Mucosa of gallbladder (tissue), 1 donor: ENCODE measurements around the gene CFAP77. TPM values are rescaled to one million over a fixed set of nuclear protein-coding genes. Genes with fewer than 3 reads are reported as not detected.
"Not testable (repeated sequence)": the region's sequence is repeated elsewhere in the genome, so short reads cannot be mapped to it uniquely, and the experiment has no call there.

Source experiments
- DNase-seq: peaks from one replicate; pipeline ENCODE4 v3.0.0-alpha.2; 2020; ENCODE audit warnings: low spot score
- total RNA-seq: library from RNA; stranded (reverse); gene quantifications from one replicate; pipeline ENCODE4 v1.2.1, GENCODE V29; 2021
- donor health status: DM: no; HTN: no; CAD: no.

CFAP77 gene
- total RNA-seq, 1 donor from 2014 or later, result not detected

GRCh38 chr9:132547976-132548730, 138.1 kb downstream of the CFAP77 start:
- DNase-seq, result no peak

GRCh38 chr9:132548751-132549640, 139.0 kb downstream of the CFAP77 start:
- peak; percentile 29 for DNase-seq

GRCh38 chr9:132551556-132551955, 141.5 kb downstream of the CFAP77 start:
- DNase-seq, result no peak

DNA sequence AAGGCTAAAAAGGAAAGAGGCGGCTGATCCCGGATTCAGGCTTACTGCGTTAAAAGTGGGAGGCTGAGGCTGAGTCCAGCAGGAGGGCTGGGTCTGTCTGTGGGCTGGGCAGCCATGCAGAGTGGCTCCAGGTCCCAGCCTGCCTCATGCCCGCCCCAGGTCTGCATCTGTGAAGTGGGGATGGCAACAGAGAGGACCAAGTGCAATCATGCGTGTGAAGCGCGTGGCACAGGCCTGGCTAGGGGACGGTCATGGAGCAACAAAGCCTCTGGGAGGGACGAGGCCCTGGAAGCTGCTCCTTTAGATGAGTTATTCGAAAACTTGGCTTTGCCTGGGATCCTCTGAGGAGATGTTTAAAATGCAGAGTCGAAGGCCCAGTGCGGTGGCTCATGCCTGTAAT, 142.0 kb downstream of the CFAP77 start:
- DNase-seq, result no peak

DNA sequence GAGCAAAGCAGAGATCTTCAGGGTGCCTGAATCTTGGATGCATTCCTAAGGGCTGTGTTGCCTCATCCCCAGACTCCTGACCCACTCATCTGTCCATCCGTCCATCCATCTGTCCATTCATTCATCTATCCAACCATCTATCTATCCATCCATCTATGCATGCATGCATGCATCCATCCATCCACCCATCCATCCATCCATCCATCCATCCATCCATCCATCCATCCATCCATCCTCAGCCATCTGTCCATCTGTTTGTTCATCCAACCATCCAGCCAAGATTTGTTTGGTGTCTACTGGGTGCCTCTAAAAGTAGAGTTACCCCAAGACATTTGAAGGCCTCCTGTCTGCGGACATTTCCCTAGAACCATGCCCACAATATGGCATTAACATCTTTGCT, 144.7 kb downstream of the CFAP77 start:
- no peak for DNase-seq

- DNase-seq, result no peak
Observed at GRCh38 chr9:132555528-132555927, 145.5 kb downstream of the CFAP77 start.

GRCh38 chr9:132556235-132556634, 146.2 kb downstream of the CFAP77 start:
- DNase-seq, result no peak

DNA sequence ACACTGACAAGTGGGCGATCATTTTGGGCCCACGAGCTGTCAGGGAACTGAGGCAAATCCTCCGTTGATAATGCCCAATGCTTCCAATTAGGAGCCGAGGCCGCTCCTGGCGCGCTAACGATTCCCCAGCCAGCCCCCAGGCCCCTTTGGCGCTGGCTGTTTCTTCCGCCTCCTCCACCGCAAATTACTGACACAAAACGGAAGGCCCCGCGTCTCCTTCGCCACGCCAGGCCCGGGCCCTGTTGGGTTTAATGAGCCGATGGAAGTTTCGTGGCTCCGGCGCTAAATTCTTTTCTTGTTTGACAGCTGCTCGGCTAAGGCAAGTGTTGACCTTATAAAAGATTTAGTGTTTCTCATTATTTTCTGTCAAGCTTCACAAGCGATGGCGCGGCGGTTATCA, 146.7 kb downstream of the CFAP77 start:
- no peak for DNase-seq

DNA sequence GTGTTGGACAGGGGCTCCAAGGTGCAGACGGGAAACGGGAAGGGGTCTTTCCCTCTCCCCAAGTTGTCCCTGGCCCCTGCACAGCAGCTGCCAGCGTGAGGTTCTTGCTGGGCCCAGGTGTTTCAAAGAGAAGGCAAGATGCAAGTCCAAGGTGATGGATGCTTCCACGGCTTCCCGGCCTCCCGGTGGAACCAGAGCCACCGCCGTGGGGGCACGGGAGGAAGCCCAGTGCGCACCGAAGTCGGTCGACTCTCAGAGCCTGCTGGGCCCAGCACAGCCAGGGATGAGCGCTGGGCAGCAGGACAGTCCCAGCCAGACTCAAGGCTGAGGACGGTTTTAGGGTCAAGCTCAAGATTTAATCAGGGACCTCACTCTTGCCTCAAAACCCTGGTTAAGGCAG, 147.1 kb downstream of the CFAP77 start:
- DNase-seq, result no peak

DNA sequence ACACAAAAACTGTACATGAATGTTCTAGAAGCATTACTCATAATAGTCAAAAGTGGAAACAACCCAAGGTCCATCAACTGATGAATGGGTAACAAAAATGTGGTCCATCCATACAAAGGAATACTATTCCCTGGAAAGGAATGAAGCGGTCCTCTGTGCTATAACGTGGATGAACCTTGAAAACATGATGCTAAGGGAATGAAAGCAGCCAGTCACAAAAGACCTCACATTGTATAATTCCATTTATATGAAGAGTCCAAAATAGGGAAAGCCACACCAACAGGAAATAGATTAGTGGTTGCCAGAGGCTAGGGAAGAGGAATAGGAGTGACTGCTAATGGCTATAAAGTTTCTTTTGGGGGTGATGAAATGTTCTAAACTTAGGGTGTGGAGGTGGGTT, 149.7 kb downstream of the CFAP77 start:
- no peak for DNase-seq

DNA sequence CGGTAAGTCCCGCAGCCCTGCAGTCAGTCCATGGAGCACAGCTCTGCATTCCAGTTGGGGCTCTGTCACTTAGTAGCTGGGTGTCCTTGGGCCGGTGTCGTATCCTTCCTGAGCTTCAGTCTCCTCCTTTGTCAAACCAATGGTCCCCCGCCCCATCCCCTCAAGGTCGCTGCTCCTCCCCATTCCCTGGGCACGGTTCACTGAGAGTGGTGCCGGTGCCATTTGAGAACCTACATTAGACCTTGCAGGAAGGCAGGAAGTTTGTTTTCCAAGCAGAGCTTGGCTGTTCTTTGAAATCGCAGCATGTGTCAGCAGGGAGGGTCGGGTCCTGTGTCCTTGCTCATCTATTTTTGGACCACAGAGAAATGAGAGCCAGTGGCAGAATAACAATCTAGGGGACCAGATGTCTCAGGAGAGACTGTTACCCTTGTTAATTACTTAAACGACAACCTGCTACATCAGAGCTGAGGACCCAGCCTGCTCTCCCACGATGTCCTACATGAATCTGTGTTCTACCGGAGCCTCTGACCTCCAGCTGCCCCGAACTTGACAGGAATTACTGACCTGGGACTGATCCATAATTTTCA, 150.7 kb downstream of the CFAP77 start:
- no peak for DNase-seq

DNA sequence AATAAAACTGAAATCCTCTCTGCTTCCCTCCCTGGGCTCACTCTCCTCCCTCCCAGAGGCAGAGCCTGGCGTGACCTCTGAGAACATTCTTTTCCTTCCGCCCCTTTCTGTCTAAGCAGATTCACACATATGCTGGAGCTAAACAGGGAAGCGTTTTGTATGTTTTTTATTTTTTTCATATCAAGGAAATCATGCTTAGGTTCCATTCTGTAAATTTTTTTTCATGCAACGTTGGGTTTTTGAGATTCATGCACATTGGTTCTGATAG, 152.2 kb downstream of the CFAP77 start:
- DNase-seq, result no peak

DNA sequence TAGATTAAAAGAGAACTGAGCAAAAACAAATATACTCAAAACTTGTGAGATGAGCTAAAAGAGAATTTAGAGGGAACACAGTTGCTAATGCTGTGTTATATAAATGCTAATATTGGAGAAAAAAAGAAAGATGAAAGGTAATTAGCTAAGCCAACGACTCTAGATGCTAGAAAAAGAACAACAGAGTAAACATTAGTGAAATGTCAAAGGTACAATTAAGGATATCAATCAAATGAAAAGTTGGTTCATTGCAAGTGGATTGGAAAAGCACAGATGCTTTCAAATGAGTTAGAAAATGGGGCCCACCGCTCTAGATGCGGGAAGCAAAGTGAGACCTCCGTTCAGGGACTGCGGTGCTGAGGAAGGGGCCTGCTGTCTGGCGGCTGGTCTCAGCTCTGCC, 154.5 kb downstream of the CFAP77 start:
- no peak for DNase-seq

DNA sequence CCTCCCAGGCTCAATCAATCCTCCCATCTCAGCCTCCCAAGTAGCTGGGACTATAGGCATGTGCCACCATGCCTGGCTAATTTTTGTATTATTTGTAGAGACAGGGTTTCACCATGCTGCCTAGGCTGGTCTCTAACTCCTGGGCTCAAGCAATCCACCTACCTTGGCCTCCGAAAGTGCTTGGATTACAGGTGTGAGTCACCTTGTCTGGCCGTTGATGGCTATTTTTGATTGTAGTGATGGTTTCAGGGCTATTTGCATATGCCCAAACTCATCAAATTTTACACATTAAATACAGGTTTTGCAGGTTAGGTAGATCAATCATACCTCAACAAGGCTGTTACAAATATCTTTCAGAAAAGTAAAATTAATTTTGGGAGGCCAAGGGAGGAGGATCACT, 158.8 kb downstream of the CFAP77 start:
- not testable (repeated sequence) for DNase-seq

GRCh38 chr9:132571806-132572600, 162.0 kb downstream of the CFAP77 start:
- no peak for DNase-seq

DNA sequence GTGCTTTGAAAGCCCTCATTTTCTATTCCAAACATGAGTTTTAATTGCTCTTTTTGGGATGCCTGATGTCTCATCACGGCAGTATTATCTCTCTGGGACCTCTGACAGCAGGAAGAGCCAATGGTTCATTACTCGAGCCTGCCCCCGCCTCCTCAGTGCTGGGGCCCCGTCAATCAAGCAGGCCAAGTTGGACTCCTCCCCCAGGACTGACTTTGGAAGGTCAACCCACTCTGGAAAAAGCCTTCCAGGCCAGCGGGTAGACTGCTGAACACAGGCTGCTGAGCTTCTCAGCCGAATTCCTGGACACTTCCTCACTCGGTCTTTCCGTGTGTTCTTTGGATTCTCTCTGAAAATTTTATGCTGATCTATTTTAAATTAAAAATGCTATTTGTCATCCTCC, 162.9 kb downstream of the CFAP77 start:
- no peak for DNase-seq

GRCh38 chr9:132575005-132575609, 165.1 kb downstream of the CFAP77 start:
- DNase-seq, result peak; percentile 61

DNA sequence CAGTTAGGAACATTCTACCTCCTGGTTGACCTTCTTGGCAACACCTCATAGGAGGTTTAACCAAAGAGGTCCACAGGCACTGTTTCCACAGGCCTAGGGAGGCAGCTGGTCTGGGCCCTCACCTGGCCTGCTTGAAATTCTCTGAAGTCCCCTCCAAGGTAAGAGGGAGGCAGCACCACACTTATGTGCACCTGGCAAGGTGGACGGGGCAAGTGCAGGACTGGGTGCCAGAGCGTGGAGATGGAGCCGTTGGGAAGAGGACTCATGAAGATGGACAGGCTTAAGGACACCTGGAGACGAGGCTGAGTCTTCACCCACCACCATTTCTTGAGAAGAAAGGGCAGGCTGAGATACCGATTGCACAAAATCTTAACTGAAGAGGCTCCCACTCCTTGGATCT, 165.8 kb downstream of the CFAP77 start:
- DNase-seq, result no peak

- DNase-seq, result no peak
Observed at GRCh38 chr9:132577119-132577518, 167.1 kb downstream of the CFAP77 start.

DNA sequence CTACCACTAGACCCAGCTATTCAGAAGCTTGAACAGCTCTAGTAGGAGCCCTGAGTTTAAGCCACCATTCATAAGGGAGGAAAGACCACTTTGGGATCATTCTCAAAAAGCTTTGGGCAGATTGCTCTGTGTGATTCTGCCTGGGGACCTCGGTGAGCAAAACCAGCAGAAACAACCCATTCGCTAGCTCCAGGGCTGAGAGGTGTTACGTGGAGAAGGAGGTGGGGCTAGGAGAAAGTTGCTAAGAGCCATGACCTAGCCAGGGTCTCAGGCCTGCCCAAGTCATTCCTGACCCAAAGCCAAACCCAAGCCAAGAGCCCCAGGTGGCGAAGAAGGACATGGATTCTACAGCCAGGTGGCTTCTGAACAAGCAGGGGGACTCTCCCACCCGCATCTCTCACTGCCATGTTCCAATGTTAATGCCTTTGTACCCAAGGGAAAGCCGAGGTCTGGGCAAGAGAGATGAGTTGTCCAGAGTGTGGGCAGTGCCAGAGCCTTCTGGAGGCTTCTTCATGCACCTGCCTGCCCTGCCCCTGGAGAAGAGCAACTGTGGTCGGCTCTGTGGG, 168.4 kb downstream of the CFAP77 start:
- no peak for DNase-seq

DNA sequence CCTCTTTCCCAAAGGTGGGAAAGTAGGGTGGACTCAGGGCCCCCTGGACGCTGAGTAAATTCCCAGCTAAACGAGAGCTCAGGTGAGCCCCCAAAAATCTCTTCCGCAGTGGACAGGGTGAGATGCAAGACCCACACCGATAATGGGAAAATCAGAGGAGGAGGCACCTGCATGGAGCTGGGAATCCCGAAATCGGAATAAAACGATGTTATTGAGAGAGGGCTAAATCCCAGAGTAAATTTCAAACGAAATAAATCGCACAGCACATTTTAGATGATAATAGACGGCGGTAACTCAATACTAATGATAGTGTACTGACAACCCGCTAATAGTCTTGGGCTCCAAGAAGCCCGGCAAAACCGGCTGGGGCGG, 169.4 kb downstream of the CFAP77 start:
- DNase-seq, result no peak
